Measurements from ENCODE around the gene PHACTR1.
"Not testable (repeated sequence)": the region's sequence is repeated elsewhere in the genome, so short reads cannot be mapped to it uniquely, and the experiment has no call there.

GRCh38 chr6:13326031-13326586, 609.5 kb downstream of the PHACTR1 start:
- TF ChIP-seq FOXK2, TARDBP (IDR thresholded peaks at IDR 0.05): not testable (repeated sequence)
